HG03460 (cell line): Measurements from ENCODE around the gene F8.
"Not testable (repeated sequence)": the region's sequence is repeated elsewhere in the genome, so short reads cannot be mapped to it uniquely, and the experiment has no call there.

Experiments
- ATAC-seq: cut with Tn5 transposase; IDR thresholded peaks from one replicate; pipeline ENCODE4 v1.9.1; 2021; ENCODE audit not compliant: unreplicated experiment

Gene F8

DNA sequence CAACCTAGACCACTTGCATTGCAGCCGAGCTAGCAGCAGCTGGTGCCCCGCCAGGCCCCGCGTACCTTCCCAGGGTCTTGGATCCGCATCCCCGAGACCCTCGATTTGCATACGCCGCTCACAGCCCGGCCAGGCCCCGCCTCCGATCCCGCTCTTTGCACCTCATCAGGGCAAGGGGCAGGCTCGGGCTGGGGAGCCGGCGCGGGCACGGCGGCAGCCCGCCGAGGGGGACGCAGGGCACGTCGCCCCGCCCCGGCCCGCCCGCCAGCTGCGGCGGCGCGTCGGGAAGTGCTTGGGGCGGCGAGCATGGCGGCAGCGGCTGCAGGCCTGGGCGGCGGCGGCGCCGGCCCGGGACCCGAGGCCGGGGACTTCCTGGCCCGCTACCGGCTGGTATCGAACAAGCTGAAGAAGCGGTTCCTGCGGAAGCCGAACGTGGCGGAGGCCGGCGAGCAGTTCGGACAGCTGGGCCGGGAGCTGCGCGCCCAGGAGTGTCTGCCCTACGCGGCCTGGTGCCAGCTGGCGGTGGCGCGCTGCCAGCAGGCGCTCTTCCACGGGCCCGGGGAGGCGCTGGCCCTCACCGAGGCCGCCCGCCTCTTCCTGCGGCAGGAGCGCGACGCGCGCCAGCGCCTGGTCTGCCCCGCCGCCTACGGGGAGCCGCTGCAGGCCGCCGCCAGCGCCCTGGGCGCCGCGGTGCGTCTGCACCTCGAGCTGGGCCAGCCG is 136.3 kb downstream of the F8 start, which contains the start of gene F8A1:
Gene F8A1 (plus strand): TSS at position 287 of the 720 bp plus-strand sequence. CDS start 20 bp downstream, at position 307.
- ATAC-seq = peak; percentile 63

- not testable (repeated sequence) for ATAC-seq
Observed at GRCh38 chrX:154885549-154885948, 137.0 kb downstream of the F8 start.

DNA sequence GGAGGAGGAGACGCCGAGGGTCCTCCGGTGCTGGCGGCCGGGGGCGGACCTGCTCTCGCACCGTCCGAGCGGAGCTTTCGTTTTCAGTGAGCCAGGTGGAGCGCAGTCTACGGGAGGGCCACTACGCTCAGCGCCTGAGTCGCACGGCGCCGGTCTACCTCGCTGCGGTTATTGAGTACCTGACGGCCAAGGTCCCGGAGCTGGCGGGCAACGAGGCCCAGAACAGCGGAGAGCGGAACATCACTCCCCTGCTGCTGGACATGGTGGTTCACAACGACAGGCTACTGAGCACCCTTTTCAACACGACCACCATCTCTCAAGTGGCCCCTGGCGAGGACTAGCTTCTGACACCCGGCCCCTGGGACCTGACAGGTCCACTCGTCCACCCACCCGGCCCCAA is 137.5 kb downstream of the F8 start:
- ATAC-seq = not testable (repeated sequence)

- not testable (repeated sequence) for ATAC-seq
Observed at GRCh38 chrX:154884069-154884468, 138.5 kb downstream of the F8 start.

- ATAC-seq = no peak
Observed at GRCh38 chrX:154873329-154873728, 149.2 kb downstream of the F8 start.

DNA sequence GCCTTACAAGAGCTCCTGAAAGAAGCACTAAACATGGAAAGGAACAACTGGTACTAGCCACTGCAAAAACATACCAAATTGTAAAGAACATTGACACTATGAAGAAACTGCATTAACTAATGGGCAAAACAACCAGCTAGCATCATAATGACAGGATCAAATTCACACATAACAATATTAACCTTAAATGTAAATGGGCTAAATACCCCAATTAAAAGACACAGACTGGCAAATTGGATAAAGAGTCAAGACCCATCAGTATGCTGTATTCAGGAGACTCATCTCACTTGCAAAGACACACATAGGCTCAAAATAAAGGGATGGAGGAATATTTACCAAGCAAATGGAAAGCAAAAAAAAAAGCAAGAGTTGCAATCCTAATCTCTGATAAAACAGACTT is 154.0 kb downstream of the F8 start:
- not testable (repeated sequence) for ATAC-seq

DNA sequence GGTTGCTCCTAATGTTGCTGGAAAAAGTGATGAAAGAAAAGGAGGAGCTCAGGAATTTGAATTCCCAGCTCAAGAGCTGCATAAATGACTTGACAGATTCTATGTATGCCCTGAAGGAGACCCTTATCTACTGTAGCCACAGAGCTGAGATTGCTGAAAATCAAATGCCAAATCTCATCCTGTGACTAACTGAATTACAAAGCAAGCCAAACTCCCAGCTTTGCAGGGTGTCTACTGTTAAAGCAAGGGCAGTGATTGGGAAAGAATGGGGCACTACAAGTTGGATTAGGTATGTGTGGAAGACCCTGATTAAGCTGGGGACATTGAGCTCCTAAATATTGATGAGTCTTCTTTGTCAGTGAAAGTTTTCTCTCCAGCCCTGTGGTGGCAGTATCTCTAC is 167.3 kb downstream of the F8 start:
- ATAC-seq = no peak

GRCh38 chrX:154850957-154851611 is 171.4 kb downstream of the F8 start:
- ATAC-seq = no peak

GRCh38 chrX:154840856-154841255 is 181.7 kb downstream of the F8 start:
- no peak for ATAC-seq

GRCh38 chrX:154836163-154836562 is 186.4 kb downstream of the F8 start:
- ATAC-seq = no peak

- ATAC-seq = no peak
Observed at GRCh38 chrX:154834562-154834961, 188.0 kb downstream of the F8 start, which contains the start of gene SMIM9. TSS of gene SMIM9 (minus strand) at chrX:154834662. CDS start at chrX:154830856, 3,806 bp downstream.

DNA sequence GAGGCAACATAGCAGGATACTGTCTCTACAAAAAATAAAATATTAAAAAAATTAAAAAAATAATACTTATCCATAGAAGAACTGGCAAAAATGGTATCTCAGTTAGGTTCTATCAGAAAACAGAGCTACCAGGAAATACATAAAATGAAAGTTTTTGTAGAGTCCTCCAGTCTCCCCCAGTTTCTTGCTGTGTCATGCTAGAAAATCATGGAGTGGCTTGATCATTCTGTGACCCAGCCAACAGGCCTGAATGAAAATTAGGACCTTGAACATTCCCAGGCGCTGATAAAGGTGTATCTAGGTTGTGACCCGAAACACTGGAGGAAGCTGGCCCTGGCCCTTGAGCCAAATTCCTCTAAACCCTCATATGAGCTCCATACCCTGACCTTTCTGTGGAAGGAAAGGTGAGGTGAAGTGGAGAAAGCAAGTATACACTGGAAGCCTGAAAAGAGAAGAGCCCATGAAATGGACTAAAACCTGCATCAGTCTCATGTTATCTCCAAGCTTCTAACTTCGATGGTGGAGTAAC is 188.7 kb downstream of the F8 start:
- ATAC-seq = no peak

DNA sequence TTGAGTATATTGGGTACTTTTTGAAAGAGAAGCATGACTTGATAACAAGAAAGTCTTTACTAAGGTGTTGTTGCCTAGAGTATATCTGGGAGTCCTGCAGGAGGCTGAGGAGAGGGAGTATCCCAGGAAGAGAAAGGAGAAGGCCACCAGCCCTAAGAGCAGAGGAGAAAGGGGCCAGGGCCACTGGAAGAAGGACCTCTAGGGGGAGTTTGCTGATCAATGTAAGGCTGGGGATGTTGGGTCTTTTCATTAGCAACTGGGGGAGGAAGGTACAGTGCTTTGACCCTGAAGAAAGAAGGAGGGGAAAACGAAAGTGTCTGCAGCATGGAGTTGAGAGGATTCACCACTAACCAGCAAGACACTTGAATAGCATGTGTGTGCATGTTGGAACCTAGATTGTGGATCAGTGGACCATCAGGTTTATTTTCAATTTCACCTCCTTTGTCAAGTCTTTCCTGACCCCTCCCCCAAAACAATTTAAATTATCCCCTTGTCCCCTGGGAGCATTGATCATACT is 192.5 kb downstream of the F8 start:
- no peak for ATAC-seq

DNA sequence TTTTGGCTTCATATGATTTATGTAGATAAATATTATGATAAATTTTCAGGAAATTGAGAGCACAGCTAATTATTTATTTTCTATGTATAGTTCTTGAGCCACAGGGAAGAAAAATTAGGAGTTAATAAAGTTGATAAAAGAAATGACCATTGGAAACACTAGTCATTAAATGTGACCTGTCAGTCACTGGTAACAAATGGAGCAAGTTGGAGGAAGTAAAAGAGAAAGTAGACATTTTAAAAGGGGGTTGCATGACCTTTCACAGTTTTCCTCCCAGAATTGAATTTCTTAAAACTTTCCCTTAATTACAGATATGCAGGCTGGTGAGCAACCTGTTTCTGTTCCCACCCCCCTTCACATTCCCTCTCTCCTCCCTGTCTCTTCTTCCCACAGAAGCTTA is 193.4 kb downstream of the F8 start:
- no peak for ATAC-seq

GRCh38 chrX:154828016-154828408 is 194.5 kb downstream of the F8 start:
- ATAC-seq = no peak

- peak; percentile 95 for ATAC-seq
Observed at GRCh38 chrX:154827194-154828015, 195.1 kb downstream of the F8 start.

GRCh38 chrX:154825586-154825985 is 196.9 kb downstream of the F8 start:
- not testable (repeated sequence) for ATAC-seq

GRCh38 chrX:154824638-154825037 is 197.9 kb downstream of the F8 start:
- no peak for ATAC-seq

GRCh38 chrX:154822029-154822428 is 200.5 kb downstream of the F8 start:
- ATAC-seq = no peak

- ATAC-seq = no peak
Observed at GRCh38 chrX:154821523-154821922, 201.0 kb downstream of the F8 start.

GRCh38 chrX:154819771-154820341 is 202.7 kb downstream of the F8 start:
- no peak for ATAC-seq
